SK-N-SH (cell line): ENCODE results near the gene ATP5PD. TPM values are rescaled to one million over a fixed set of nuclear protein-coding genes. Genes with fewer than 3 reads are reported as not detected.

Experiments
- CTCF ChIA-PET: fragments of 300-600, 350-600 bp; formaldehyde crosslinking; extraction: SDS; loops from one replicate; lab custom pipeline; 2021; lab: Yijun Ruan, JAX
- POLR2A ChIA-PET: fragments of 350-600 bp; sonication (Branson Sonifier 250); formaldehyde crosslinking; extraction: SDS; loops from one replicate; lab custom pipeline; 2020; ENCODE audit warnings: antibody characterized with exemption, inconsistent platforms; lab: Yijun Ruan, JAX
- DNase-seq: peaks from one replicate; pipeline ENCODE4 v3.0.0; 2012
- H2AFZ ChIP-seq: fragments of 200-600 bp; sonication (generic); 2 replicates; pipeline ENCODE4 v1.8.1; 2016; ENCODE audit warnings: antibody characterized with exemption, mild to moderate bottlenecking, low read depth
- H3F3A ChIP-seq: fragments of 200-600 bp; sonication (generic); replicated peaks from 2 replicates; pipeline ENCODE3; 2016; ENCODE audit warnings: antibody characterized with exemption, mild to moderate bottlenecking; ENCODE audit not compliant: insufficient read depth
- H3K27ac ChIP-seq, 2 experiments: fragments of 200-500 bp in 1 of 2; fragments of 200-600 bp in 1 of 2; sonication (Bioruptor generic) in 1 of 2; sonication (generic), shearing (Covaris generic) in 1 of 2; 2 replicates each; pipeline versions ENCODE4 v1.5.1 to v1.6.1; 2014 to 2016; ENCODE audit warnings: low read depth in 2 of 2, inconsistent platforms in 1 of 2, low read length in 1 of 2, mild to moderate bottlenecking in 1 of 2, mixed read lengths in 1 of 2
- H3K27me3 ChIP-seq: fragments of 200-600 bp; sonication (generic), shearing (Covaris generic); 2 replicates; pipeline ENCODE4 v1.6.1; 2016; ENCODE audit warnings: mixed run types; ENCODE audit not compliant: insufficient read depth
- H3K36me3 ChIP-seq, 2 experiments: fragments of 200-500 bp in 1 of 2; fragments of 200-600 bp in 1 of 2; sonication (Bioruptor generic) in 1 of 2; sonication (generic) in 1 of 2; replicated peaks in 1 of 2; 2 replicates each; pipeline versions ENCODE3 to v1.5.1; 2014 to 2016; ENCODE audit warnings: low read length in 1 of 2, mild to moderate bottlenecking in 1 of 2; ENCODE audit not compliant: insufficient read depth in 2 of 2, control insufficient read depth in 1 of 2
- H3K4me1 ChIP-seq, 2 experiments: fragments of 200-500 bp in 1 of 2; fragments of 200-600 bp in 1 of 2; sonication (Bioruptor generic) in 1 of 2; sonication (generic), shearing (Covaris generic) in 1 of 2; 2 replicates each; pipeline versions ENCODE4 v1.5.1 to v1.6.1; 2014 to 2016; ENCODE audit warnings: low read depth in 1 of 2, low read length in 1 of 2, mixed run types in 1 of 2; ENCODE audit not compliant: insufficient read depth in 2 of 2, control insufficient read depth in 1 of 2
- H3K4me2 ChIP-seq: fragments of 200-600 bp; sonication (generic), shearing (Covaris generic); 2 replicates; pipeline ENCODE4 v1.6.1; 2017; ENCODE audit warnings: mixed run types
- H3K4me3 ChIP-seq, 2 experiments: fragments of 200-500 bp in 1 of 2; fragments of 200-600 bp in 1 of 2; sonication (Bioruptor generic) in 1 of 2; sonication (generic), shearing (Covaris generic) in 1 of 2; 2 replicates each; pipeline versions ENCODE4 v1.5.1 to v1.8.1; 2014 to 2016; ENCODE audit warnings: low read depth in 2 of 2, inconsistent platforms in 1 of 2, low read length in 1 of 2, mild to moderate bottlenecking in 1 of 2, mixed read lengths in 1 of 2, moderate library complexity in 1 of 2
- H3K79me2 ChIP-seq: fragments of 200-600 bp; sonication (generic); 2 replicates; pipeline ENCODE4 v1.8.1; 2017; ENCODE audit warnings: mild to moderate bottlenecking; ENCODE audit not compliant: insufficient read depth
- H3K9ac ChIP-seq: fragments of 200-600 bp; sonication (generic); 2 replicates; pipeline ENCODE4 v1.6.1; 2017; ENCODE audit warnings: mixed run types
- H3K9me2 ChIP-seq: fragments of 200-600 bp; sonication (generic); 2 replicates; pipeline ENCODE4 v1.6.1; 2017; ENCODE audit warnings: mixed run types
- H3K9me3 ChIP-seq: fragments of 200-600 bp; sonication (generic); 2 replicates; pipeline ENCODE4 v1.6.1; 2017; ENCODE audit warnings: mixed run types, mild to moderate bottlenecking, moderate library complexity
- H4K20me1 ChIP-seq: fragments of 200-600 bp; sonication (generic); 2 replicates; pipeline ENCODE4 v1.6.1; 2017; ENCODE audit warnings: mild to moderate bottlenecking, mixed run types; ENCODE audit not compliant: insufficient read depth
- ELF1 ChIP-seq: IDR thresholded peaks from 2 replicates; pipeline ENCODE4 v1.4.0; 2012
- EP300 ChIP-seq, 2 experiments: IDR thresholded peaks; 2 replicates each; pipeline versions ENCODE4 v1.4.0 to v1.6.1; 2012; ENCODE audit warnings: borderline replicate concordance in 1 of 2, low read depth in 1 of 2, low read length in 1 of 2
- EZH2phosphoT487 ChIP-seq: fragments of 200-600 bp; sonication (generic); IDR thresholded peaks from 2 replicates; pipeline ENCODE4 v1.6.1; 2017; ENCODE audit warnings: low read depth, mixed run types, mild to moderate bottlenecking, antibody characterized with exemption, moderate library complexity, borderline replicate concordance
- GATA2 ChIP-seq: sonication (generic); formaldehyde crosslinking; IDR thresholded peaks from 2 replicates; pipeline ENCODE4 v1.5.0; 2020; ENCODE audit warnings: mild to moderate bottlenecking, missing genetic modification reagents
- IRF3 ChIP-seq: fragments of 150-350 bp; IDR thresholded peaks from 2 replicates; pipeline ENCODE4 v1.6.1; 2016; ENCODE audit warnings: mild to moderate bottlenecking, low read depth, low read length
- JUND ChIP-seq: IDR thresholded peaks from 2 replicates; pipeline ENCODE4 v1.4.0; 2012
- NFIC ChIP-seq: IDR thresholded peaks from 2 replicates; pipeline ENCODE4 v1.4.0; 2012; ENCODE audit warnings: borderline replicate concordance
- PBX3 ChIP-seq: IDR thresholded peaks from 2 replicates; pipeline ENCODE4; 2012
- POLR2AphosphoS5 ChIP-seq: IDR thresholded peaks from 2 replicates; pipeline ENCODE4 v1.6.1; 2012; ENCODE audit warnings: low read depth, low read length
- RAD21 ChIP-seq: IDR thresholded peaks from 2 replicates; pipeline ENCODE4 v1.6.1; 2012; ENCODE audit warnings: mild to moderate bottlenecking, low read length
- RCOR1 ChIP-seq: fragments of 150-350 bp; IDR thresholded peaks from 2 replicates; pipeline ENCODE4 v1.6.1; 2017; ENCODE audit warnings: antibody characterized with exemption, low read length
- RFX5 ChIP-seq: IDR thresholded peaks from 2 replicates; pipeline ENCODE4 v1.6.1; 2012; ENCODE audit warnings: mild to moderate bottlenecking, improper control_type of control experiment, low read length
- SMC3 ChIP-seq: IDR thresholded peaks from 2 replicates; pipeline ENCODE4 v1.6.1; 2012; ENCODE audit warnings: low read depth, low read length, improper control_type of control experiment
- TAF1 ChIP-seq: IDR thresholded peaks from 2 replicates; pipeline ENCODE4 v1.6.1; 2012; ENCODE audit warnings: low read depth, mild to moderate bottlenecking, low read length, moderate library complexity, borderline replicate concordance
- TCF12 ChIP-seq: IDR thresholded peaks from 2 replicates; pipeline ENCODE4 v1.4.0; 2012
- YY1 ChIP-seq: IDR thresholded peaks from 2 replicates; pipeline ENCODE4 v1.4.0; 2012; ENCODE audit warnings: low read depth, mild to moderate bottlenecking
- WGBS: methylation state at CpG from one replicate; pipeline ENCODE4 v1.1.6; 2017; ENCODE audit warnings: low lambda C conversion rate; 5-methylcytosine and 5-hydroxymethylcytosine counted together
- polyA plus RNA-seq, 3 experiments: library from polyadenylated mRNA; depleted of rRNA; stranded (reverse); fragments of >200 nt; gene quantifications; 2 replicates each; pipeline ENCODE4 v1.2.3, GENCODE V29; 2012
- TF ChIP-seq, protein P1 (sequence below): IDR thresholded peaks from 2 replicates; pipeline ENCODE4 v1.6.1; 2012; ENCODE audit warnings: mild to moderate bottlenecking, low read depth, low read length, moderate library complexity

ATP5PD gene
- polyA plus RNA-seq, 1 of the 3 experiments (the other 2 are of a cell fraction), result 354 TPM

GRCh38 chr17:75068750-75069149 is 22.0 kb upstream of the ATP5PD start:
- POLR2A ChIA-PET, result interaction anchor here (0.6 to 1.0 kb wide), 2 partner anchors 52 to 63 kb away, joined by 3 read pairs; partner anchors contain the start of gene NT5C
- WGBS, result 78% methylated on average over 8 of the region's 8 CpGs

GRCh38 chr17:75067856-75068255 is 21.1 kb upstream of the ATP5PD start:
- no peak for TF ChIP-seq JUND
- no peak for TF ChIP-seq RFX5
- TF ChIP-seq RCOR1, result no peak
- no peak for TF ChIP-seq GATA2 (CRISPR knock-in tag)
- TF ChIP-seq RAD21, result no peak
- no peak for TF ChIP-seq PBX3
- no peak for TF ChIP-seq SMC3
- TF ChIP-seq EZH2phosphoT487, result no peak
- no peak for TF ChIP-seq YY1
- TF ChIP-seq TAF1, result no peak
- no peak for TF ChIP-seq POLR2AphosphoS5
- no peak for TF ChIP-seq TCF12
- CTCF ChIA-PET, result interaction anchor here (1.2 to 2.3 kb wide), 3 partner anchors 19 to 132 kb away, joined by 3 to 7 read pairs (median 3); no protein-coding TSS in a partner anchor

More at GRCh38 chr17:75068750-75069149, 22.0 kb upstream of the ATP5PD start:
- Histone ChIP-seq H3K79me2 (no peaks in the 10 kb centered on the region), H3K9me3 (no peaks in the 10 kb centered on the region), H3K4me3 (no peak overlapping the region), H2AFZ (no peak overlapping the region), H3K36me3 (peaks cover under 1 to 18% of the 10 kb centered on the region in 2 experiments), H3K4me2 (no peak overlapping the region)
- no peak for TF ChIP-seq TAF1
- no peak for TF ChIP-seq ELF1
- TF ChIP-seq, protein P1, sequence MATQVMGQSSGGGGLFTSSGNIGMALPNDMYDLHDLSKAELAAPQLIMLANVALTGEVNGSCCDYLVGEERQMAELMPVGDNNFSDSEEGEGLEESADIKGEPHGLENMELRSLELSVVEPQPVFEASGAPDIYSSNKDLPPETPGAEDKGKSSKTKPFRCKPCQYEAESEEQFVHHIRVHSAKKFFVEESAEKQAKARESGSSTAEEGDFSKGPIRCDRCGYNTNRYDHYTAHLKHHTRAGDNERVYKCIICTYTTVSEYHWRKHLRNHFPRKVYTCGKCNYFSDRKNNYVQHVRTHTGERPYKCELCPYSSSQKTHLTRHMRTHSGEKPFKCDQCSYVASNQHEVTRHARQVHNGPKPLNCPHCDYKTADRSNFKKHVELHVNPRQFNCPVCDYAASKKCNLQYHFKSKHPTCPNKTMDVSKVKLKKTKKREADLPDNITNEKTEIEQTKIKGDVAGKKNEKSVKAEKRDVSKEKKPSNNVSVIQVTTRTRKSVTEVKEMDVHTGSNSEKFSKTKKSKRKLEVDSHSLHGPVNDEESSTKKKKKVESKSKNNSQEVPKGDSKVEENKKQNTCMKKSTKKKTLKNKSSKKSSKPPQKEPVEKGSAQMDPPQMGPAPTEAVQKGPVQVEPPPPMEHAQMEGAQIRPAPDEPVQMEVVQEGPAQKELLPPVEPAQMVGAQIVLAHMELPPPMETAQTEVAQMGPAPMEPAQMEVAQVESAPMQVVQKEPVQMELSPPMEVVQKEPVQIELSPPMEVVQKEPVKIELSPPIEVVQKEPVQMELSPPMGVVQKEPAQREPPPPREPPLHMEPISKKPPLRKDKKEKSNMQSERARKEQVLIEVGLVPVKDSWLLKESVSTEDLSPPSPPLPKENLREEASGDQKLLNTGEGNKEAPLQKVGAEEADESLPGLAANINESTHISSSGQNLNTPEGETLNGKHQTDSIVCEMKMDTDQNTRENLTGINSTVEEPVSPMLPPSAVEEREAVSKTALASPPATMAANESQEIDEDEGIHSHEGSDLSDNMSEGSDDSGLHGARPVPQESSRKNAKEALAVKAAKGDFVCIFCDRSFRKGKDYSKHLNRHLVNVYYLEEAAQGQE, result no peak
- TF ChIP-seq POLR2AphosphoS5, result no peak
- TF ChIP-seq NFIC, result no peak
- TF ChIP-seq EP300 (IDR thresholded peaks at IDR 0.05; ENCODE audit: borderline replicate concordance in 1 of 2, low read depth in 1 of 2, low read length in 1 of 2), result no peak
- no peak for TF ChIP-seq IRF3
- TF ChIP-seq, all 33 proteins: peak for 0
- H3K27me3 ChIP-seq, result no peaks in the 10 kb centered on the region
- CTCF ChIA-PET, result interaction anchor here (1.1 to 2.3 kb wide), 6 partner anchors 10 to 343 kb away, joined by 3 to 15 read pairs (median 5); no protein-coding TSS in a partner anchor
- H3K4me1 ChIP-seq, result no peaks in the 10 kb centered on the region; a peak in 1 of 4 replicates
- no peak for DNase-seq
- H3K9me2 ChIP-seq, result no peaks in the 10 kb centered on the region
- no peaks in the 10 kb centered on the region for H4K20me1 ChIP-seq
- H3F3A ChIP-seq, result no peaks in the 10 kb centered on the region
- H3K27ac ChIP-seq, result no peak overlapping the region
- H3K9ac ChIP-seq, result no peak overlapping the region

More at GRCh38 chr17:75067856-75068255, 21.1 kb upstream of the ATP5PD start:
- DNase-seq, result no peak
- H3K36me3 ChIP-seq, result peaks cover 10 to 27% of the 10 kb centered on the region in 2 experiments
- H3K79me2 ChIP-seq, result no peaks in the 10 kb centered on the region
- H3K27me3 ChIP-seq, result no peaks in the 10 kb centered on the region
- H3F3A ChIP-seq, result no peaks in the 10 kb centered on the region
- H4K20me1 ChIP-seq, result no peaks in the 10 kb centered on the region
- H2AFZ ChIP-seq, result no peak overlapping the region
- POLR2A ChIA-PET, result no interaction called here
- WGBS, result 77% methylated on average over 4 of the region's 4 CpGs
- H3K9me3 ChIP-seq, result no peaks in the 10 kb centered on the region
- no peak overlapping the region for H3K4me2 ChIP-seq
- no peaks in the 10 kb centered on the region for H3K9me2 ChIP-seq
- no peaks in the 10 kb centered on the region; a peak in 1 of 4 replicates for H3K4me1 ChIP-seq
- H3K9ac ChIP-seq, result no peak overlapping the region
- H3K4me3 ChIP-seq, result no peak overlapping the region
- H3K27ac ChIP-seq, result no peak overlapping the region
